NCI-H2171 (cell line): ENCODE measurements around the gene IQGAP2.
"Not testable (repeated sequence)": the region's sequence is repeated elsewhere in the genome, so short reads cannot be mapped to it uniquely, and the experiment has no call there.

ENCODE experiments used
- DNase-seq: peaks from one replicate; lab custom pipeline; 2025; lab: John Stamatoyannopoulos, UW

IQGAP2 gene

DNA sequence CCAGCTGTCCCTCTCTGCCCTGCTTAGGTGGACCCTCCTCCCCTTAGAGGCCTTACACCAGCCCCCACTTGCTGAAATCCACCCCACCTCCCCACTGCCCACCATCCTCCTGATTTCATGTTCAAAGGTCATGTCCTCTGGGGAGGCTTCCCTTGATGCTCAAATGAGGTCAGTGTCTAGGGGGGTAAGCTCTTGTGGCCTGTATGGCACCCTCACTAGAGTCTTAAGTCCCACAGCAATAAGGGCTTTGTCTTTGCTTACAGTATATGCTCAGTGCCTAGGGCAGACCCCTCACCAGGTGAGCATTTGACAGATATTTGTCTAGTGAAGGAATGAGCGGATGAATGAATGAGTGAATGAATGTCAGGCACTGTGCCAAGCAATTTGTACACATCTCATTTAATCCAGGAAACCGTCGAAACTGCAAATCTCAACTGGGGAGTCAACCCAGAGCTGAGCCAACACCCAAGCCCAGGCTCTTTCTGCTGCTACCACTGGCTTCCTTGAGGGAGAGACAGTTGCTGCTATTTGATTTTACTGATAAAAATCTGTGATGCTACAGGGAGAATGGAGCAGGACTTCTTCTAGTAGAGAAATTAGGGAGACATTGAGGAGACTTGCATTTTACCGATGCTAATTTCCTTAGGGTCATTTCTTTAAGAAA, 101.9 kb downstream of the IQGAP2 start:
- no peak for DNase-seq

DNA sequence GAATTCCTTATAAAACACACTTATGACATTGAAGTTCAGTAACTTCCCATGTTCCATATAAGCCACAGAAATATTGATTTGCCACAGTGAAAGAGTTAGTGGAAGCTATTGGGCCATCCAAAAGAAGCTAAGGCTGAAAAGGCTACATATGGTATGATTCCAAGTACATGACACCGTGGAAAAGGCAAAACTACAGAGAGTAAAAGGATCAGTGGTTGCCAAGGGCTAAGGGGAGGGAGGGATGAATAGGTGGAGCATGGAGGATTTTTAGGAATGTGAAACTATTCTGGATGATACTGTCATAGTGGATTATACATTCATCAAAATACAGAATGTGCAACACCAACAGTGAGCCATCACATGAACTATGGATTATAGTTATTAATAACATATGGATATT, 110.4 kb downstream of the IQGAP2 start:
- no peak for DNase-seq

DNA sequence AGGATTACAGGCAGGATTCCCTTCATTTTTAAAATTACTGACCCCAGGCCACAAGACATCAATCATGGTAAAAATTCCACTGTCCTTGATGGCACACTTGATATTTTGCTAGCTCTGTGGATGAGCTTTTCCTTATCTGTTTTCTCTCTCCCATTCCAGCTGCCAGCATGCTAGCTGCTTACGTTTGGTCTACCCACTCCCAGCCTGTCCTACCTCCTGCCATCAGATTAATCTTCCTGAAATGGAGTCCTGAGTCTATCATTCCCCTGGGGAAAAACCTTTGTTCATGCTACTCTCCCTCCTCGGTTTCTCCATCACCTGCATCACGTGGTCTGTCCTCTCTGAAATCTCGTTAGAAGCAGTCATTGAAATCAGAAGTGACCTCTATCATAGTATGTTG, 111.2 kb downstream of the IQGAP2 start:
- no peak for DNase-seq

DNA sequence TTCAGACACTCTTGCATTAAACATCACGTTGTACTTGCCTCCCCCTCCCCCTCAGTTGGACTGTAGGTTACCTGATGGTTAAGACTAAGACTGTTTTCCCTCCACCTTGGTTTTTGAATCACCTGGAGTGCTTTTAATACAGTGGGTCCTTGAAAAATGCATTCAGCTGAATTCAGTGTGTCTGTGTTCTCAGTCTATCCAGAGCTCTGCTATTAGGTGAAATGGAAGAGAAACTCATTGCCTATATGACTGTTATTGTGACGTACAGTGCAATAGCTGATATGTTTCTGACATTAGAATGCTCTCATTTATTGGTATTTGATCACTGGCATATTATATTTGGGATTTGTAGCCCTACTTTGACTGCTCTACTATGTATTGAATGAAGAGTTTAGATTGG, 111.6 kb downstream of the IQGAP2 start:
- no peak for DNase-seq

DNA sequence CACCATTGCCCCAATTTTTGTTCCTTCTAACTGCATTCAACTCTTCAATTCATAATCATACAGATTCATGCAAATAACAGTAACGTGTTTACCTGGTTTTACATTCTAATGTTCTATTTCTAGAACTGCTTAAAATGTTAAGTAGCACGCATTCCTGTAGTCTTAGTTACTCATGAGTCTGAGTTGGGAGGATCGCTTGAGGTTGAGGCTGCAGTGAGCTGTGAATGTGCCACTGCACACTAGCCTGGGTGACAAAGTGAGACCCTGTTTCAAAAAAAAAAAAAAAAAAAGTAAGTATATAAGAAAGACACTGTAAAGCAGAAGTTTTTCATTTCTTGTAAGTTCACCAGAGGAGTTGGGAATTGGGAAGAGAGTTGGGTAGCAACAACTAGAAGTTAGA, 114.2 kb downstream of the IQGAP2 start:
- DNase-seq, result no peak

DNA sequence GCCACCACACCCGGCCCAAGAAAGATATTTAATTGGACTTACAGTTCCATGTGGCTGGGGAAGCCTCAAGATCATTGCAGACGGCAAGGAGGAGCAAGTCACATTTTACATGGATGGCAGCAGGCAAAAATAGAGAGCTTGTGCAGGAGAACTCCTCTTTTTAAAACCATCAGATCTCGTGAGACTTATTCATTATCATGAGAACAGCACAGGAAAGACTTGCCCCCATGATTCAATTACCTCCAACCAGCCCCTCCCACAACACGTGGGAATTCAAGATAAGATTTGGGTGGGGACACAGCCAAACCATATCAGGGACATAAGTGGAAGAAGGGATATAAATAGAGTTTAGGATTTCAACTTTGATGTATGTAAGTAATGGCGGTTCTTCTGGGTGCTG, 115.2 kb downstream of the IQGAP2 start:
- DNase-seq, result not testable (repeated sequence)

DNA sequence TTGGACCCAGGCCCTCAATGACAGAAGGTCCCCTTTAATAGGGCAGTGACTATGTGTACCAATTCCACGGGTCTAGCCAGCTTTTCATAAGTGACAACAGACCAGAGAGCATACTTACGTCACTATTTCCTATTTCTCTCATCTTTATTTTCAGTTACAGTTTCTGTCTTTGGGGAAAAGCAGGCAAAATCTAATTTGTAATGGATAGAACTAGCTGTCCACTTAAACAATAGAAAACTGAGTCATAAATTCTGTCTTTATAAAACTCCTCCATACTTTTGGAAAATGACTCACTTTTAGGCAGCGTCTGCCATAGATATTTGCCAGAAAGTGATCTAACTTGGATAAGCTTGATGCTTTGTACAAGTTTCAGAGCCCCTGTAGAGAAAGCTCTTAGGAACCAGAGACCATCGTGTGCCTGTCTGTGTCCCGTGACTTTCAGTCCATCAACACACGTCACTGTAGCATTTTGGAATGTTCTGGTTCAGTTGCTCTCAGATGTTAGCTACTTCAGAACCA, 118.2 kb downstream of the IQGAP2 start:
- no peak for DNase-seq

DNA sequence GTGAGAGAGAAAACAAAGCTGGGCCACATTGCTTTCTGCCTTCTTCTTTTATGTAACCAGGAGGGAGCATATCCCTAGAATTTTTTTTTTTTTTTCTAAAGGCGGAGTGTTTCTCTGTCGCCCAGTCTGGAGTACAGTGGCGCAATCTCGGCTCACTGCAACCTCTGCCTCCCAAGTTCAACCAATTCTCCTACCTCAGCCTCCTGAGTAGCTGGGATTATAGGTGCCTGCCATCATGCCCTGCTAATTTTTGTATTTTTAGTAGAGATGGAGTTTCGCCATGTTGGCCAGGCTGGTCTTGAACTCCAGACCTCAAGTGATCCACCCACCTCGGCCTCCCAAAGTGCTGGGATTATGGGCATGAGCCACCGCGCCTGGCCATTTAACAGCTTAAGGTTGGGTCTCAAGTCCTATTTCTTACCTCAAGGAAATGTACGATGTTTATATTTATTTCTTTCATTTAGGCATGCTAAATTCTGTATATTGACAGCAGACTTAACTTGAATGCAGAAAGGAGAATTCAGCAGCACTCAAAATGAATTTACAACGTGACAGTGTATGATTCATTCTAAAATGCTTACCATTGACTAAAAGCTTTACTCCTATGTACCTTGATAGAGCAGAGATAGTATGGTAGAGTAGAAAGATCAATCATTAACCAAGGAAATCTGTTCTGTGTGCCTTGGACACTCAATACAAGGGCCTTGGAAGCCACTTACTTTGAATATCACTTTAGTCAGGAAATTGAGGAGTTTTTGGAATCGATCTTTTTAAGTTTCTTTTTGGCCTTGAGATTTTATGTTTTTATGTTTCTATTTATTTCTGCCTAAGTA, 119.2 kb downstream of the IQGAP2 start:
- no peak for DNase-seq

DNA sequence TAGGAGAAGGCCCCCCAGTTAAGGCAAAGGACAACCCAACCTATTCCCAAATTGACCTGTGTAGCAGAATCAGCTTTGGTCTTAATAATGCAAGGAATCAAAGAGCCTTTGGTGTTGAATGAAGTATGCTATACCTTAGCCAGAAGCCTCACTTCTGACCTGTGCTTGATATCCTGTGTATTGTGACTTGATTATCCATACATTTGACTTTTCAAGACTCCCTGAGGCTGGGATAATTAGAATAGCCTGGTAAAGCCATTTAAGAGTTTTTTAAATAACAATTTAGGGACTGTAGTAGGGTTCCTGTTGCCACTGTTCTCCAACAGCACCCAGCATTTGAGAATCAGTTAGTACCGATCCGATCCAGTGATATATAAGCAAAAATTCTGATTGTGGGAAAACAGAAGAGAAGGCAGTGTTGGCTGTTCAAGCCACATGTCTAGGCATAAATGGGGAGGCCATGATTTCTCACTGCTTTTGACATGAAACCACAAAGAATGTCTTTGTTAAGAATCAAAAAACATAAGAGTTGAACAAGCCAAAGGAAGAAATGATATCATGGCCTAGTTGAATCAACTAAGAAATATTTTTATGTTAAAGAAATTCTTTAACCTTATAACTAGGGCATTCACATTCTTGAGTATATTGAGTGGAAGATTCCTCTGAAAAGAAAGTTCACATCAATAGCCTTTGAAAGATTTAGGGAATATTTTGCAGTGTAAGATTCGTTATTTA, 121.2 kb downstream of the IQGAP2 start:
- no peak for DNase-seq

DNA sequence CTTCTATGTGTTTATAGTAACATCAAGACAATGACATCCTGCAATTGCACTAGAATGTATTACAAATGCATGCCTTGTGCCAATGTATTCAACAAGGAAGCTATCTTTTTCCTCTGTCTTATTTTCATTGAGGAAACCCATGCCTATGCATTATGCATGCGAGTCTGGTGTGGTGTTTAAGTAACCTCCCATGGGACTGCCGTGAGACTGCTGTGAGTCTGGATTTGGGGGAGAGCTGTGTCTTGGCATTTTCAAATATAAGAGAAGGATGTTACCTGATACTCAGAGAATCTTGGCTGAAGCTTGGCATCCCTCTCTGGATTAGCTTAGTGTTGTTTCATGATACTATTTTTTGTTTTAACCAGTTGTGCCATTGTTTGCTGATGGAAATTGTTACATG, 121.8 kb downstream of the IQGAP2 start:
- peak; percentile 6 for DNase-seq

DNA sequence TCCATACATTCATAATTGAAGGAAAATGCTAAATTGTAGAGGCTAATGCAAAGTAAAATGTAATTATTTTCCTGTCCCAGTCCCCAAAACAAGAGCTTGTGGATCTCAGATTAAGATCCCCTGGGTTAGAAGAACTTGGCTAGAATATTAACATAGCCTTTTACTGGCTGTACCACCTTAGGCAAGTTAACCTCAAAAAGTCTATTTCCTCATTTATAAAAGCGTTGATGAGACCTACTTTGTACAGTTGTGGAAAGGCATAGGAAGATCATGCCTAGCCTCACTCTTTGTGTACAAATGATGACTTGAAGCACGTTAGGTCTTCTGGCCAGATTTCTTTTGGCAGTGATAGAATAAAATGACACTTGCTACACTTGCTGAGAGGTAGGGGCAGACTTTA, 122.9 kb downstream of the IQGAP2 start:
- DNase-seq, result no peak

DNA sequence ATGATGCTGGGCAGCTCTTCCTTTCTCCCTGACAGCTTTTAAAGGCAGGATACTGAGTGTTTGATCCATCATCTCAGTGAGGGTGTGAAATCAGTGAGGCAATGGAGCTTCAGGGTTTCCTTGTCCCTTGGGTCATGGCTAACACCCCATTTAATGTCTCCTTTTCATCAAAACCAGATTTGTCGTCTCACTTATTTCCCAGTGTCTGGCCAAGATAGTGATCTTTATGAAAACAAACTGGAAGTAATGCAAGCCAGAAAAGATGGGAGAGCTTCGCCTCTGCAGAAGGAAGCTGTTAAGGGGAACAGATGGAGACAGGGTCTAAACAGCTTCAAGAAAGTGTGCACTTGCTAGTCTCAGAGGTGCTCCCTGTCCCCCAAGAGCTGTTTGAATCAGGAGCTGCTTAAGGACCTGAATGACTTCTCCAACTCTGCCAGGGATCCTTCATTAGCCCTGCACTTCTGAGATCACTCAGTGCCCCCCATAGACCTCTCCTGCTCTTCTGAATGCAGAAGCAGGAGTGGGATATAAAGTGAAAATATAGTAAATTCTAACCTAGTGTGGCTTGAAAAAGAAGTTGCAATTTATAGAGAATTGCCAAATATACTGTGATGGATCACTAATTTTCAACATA, 124.0 kb downstream of the IQGAP2 start:
- DNase-seq, result no peak

DNA sequence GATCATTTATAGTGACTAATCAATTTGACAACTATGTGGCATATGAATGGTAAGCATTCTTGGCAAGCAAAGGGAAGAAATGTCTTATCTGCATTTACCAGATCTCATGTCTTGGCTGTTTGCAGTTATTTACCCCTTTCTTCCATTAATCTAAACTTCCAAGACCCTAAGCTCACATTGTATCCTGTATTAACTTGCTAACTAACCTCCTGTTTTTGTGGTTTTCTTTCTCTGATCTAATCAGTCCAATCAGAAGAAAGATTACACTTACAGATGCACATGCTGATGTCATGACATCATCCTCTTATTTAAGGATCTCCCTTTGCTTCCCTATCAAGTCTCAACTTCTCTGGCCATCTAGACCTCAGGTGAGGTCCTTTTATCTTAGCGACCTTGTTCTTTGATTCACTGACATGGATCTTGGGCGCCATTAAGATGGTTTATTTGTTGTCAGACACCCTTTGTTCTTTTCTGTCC, 124.6 kb downstream of the IQGAP2 start:
- DNase-seq, result no peak

DNA sequence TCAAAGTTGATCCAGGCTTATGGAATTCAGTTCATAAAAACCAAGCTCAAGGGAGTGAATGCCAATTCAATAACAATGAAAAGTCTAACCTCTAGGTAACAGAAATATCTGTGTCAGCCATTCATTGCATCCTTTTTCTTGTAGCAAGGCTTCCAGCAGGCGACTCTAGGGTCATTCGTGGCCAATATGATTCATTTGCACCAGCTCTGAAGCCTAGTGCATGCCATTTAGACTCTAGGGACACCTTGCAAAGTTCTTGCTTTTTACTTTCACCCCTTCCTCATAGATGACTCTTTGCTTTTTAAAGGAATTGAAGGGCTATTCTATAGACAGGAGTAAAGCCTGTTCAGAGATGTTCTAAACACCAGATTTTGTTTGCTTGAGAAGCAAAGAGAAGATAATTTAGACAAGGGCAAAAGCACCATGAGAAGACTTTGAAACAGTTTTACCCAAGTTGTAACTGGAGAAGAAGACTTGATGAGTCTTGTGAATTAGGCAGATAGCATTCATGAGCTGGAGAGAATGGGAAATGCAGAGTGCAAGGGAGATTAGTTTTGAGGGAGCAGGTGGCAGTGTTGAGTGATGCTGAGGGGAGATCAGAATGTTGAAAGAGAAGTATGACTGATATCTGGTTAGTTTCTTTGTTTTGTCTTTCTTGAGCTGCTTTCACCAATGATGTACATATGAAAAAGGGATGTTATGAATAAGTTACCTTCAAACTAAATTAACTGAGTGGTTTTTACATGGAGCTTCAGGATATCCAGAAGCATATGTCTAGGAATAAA, 125.7 kb downstream of the IQGAP2 start:
- DNase-seq, result no peak

DNA sequence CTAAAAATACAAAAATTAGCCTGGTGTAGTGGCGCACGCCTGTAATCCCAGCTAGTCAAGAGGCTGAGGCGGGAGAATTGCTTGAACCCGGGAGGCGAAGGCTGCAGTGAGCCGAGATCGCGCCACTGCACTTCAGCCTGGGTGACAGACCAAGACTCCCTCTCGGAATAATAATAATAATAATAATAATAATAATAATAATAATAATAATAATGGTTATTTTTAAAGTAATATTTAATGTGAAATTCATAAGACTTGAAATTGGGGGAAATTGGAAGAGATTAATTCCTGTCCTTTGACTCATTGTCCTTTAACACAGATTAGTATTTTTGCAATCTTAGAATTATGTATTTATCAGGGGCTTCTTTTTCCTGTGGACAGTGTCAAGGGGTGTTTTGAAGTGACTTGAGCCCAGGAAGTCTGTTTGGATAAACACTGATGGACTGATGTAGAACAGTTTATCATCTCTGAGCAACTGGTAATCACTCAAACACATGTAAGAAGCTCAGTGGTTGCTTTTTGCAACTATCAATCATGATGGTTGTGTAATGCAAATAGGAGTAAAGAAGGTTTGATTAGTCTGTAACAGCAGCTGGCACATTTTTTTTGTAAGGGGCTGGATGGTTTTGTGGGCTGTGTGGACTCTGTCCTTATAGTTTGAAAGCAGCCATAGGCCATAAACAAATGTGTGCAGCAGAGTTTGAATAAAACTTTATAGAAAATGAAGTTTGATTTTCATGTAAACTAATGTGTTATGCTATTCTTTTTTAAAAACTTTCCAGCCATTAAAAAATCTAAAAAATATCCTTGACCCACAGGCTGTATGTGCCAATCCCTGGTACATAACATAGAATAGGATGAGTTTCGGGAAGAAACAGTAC, 126.6 kb downstream of the IQGAP2 start:
- no peak for DNase-seq

DNA sequence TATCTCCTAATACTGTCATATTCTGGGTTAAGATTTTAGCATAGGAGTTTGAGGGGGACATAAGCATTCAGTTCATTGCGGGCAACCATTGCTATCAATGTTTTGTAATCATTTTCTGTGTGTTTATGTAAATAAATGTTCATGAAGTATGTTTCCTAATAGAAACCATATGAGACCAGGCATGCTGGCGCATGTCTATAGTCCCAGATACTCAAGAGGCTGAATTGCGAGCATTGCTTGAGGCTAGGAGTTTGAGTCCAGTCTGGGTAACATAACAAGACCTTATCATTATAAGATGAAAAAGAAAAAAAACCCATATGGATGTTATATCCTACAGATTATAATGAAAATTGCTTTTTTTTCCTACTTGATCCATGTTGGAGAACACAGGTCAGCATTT, 129.0 kb downstream of the IQGAP2 start:
- DNase-seq, result no peak

DNA sequence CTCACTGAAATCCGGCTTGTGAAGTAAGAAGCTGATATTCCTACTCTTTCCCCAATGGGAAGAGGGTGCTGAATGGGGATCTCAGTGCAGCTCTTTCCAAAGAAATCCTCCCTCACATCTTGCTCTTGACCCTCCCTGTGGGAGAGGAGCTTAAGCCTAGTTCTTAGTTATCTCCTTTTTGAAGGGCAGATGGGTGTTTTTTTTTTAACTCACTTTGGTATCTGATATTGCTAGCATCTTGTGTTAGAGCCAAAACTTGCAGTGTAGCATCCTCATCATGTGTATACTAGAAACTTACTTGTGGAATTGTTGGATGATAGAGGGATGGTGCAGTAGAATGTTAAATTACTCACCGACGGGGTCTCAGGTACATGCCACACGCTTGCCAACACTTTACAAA, 129.9 kb downstream of the IQGAP2 start:
- no peak for DNase-seq

DNA sequence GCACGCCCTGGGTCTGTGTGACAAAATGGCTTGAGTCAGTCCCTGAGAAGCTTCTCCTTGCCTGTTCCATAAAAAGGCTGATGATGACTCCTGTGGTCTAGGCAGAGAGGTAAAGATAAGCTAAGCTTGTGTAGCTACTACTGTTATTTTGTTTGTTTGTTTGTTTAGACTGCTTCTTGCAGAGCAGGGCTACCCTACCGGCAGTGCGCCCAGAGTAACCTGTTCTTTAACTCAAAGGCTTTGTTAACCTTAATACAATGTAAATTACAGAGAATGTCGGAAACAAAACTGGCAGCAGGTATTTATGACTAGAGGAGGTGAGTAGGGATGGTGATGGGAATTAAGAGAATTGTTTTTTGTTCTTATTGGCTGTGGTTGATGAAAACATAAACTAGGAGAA, 132.5 kb downstream of the IQGAP2 start:
- no peak for DNase-seq

DNA sequence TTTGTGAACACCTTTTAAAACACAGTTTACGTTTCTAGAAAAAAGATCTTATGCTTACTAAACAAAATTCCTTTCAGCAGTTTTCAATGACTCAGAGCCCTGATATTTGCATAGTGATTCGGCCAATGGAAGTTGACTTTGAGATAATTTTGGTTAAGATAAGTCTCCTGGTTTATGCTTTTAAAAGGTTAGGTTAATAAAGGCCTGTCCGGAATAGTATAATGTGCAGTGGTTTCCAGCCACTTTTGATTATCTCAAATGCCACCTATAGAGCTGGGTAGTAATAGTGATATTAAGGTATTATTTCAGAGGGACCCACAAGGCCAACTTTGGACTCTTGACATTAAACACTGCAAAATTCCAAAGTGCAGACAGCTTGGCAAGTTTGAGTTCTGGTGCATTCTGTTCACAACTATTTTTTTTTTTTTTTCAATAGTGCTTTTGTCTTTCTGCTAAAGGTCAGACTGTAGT, 134.0 kb downstream of the IQGAP2 start:
- no peak for DNase-seq

DNA sequence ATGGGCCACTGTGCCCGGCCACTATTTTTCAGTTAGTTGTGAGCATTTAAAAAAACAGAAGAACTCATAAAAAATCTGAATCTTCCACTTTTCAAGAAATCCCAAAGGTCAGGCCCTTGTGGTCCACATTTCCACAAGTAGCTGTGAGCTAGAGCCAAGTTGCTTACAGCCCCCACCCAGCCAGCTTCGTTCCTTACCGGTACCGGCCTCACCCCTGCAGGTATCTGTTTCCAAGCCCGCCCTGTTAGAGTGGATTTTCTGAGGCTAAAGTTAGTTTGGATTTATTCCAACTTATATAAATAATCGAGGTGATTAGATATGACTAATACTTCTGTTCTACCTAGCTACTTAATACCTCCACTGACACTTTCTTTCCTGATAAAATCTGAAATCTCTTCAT, 139.2 kb downstream of the IQGAP2 start:
- no peak for DNase-seq
